GM19463 (cell line): ENCODE measurements around the gene TRPC4.

ENCODE experiments used
- ATAC-seq: cut with Tn5 transposase; IDR thresholded peaks from one replicate; pipeline ENCODE4 v1.9.1; 2021; ENCODE audit warnings: mild to moderate bottlenecking, moderate library complexity; ENCODE audit not compliant: unreplicated experiment

The TRPC4 gene

DNA sequence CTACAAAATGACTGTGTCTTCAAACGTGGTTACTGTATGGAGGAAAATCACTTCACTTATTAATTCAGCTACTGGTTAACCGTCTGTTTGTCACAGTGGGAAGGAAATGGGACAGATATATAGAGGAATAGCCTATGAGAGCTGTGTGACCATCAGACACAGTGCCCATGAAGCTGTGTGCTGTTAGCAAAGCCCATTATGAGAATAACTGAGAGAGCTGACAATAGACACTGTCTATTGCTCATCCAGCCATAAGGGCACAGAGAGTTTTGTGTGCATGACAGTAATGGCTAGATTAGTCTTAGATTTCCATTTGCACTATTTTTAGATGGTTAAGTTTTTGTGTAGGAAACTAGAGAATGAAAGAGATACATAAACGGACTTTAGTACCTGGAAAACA, 206.9 kb downstream of the TRPC4 start:
- no peak for ATAC-seq

GRCh38 chr13:37657956-37658355, 211.6 kb downstream of the TRPC4 start:
- no peak for ATAC-seq

DNA sequence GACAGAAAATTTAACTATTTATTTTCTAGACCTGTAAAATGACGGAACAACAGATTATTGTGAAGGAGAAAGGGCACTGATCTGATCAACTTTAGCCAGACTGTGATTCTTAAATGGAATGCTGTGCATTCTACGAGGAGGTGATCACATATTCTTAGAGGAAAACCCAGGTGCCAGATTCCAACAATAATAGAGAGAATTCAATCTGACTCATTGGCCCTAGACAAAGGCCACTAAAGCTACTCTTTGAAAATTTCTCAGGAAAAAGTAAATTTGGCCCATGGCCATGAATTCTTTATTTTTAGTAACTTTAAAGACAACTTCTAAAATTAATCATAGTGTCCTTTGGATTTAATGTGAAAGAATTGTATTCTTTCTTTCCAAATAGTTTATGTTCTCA, 212.4 kb downstream of the TRPC4 start:
- ATAC-seq: no peak

DNA sequence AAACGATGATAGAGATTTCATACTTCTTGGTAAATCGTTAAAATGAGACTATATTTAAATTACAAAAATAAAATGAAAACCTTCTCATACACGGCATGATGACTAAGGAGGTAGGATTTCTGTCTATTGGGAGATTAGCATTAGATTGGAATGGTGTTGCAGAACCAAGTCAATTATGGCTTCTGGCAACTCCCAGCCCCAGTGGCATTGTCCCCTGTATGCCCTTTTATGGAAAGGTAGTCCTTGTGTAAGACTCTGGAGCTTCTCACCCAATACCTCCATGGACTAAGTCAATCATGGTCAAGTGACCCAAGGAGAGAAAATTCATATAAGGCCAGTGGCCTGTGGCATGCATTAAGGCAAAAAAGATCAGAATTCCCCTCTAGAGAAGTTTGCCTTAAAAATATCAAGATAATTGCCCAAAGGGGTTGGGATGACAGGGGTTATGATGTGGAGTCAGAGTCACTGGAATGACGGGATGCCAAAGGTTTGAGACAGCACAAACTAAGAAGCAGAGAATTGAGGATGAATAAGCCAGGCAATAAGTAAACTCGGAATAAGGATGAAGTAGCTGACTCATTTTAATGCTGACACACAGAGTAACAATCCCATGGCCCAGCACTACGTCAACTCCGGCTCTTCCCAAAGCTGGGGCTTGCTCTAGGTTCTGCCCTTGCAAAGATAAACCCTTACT, 213.2 kb downstream of the TRPC4 start:
- no peak for ATAC-seq

- ATAC-seq: no peak
Measured at GRCh38 chr13:37652596-37652995, 217.0 kb downstream of the TRPC4 start.

DNA sequence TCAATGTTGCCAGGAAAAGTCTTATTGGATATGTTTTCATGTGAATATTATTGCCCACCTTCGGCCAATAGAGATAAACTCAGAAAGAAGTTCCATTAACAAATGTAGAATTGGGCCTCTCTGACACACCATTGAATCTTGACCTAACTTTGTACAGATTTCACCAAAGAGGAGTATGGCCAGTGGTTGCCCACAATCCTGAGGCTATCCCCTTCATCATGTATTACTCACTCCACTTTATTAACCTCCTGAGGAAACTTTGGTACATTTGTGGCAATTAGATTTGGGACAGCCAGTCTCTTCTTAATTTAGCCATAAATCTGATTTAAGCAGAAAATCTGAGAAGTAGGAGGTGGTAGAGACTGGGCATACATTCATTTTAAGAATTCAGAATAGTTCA, 217.7 kb downstream of the TRPC4 start:
- no peak for ATAC-seq

DNA sequence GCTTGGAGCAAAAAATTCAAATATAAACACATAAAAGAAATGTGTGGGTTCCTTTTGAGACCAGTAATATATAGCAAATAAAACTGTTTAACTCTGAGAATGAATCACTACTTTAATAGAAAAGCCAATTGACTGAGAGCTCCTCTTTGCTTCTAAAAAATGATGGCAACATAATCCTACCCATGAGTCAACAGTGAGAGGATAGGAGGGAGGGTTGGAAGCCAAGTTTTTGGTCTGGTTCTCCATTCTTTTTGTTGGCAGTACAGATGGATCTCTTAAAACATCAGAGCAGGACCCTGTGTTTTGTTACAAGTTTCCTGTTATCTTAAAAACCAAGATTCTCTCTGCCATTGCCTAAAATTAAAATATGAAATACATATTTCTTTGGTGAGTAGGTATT, 221.0 kb downstream of the TRPC4 start:
- no peak for ATAC-seq

GRCh38 chr13:37647031-37647650, 222.4 kb downstream of the TRPC4 start:
- no peak for ATAC-seq

GRCh38 chr13:37646531-37646930, 223.0 kb downstream of the TRPC4 start:
- ATAC-seq: no peak

DNA sequence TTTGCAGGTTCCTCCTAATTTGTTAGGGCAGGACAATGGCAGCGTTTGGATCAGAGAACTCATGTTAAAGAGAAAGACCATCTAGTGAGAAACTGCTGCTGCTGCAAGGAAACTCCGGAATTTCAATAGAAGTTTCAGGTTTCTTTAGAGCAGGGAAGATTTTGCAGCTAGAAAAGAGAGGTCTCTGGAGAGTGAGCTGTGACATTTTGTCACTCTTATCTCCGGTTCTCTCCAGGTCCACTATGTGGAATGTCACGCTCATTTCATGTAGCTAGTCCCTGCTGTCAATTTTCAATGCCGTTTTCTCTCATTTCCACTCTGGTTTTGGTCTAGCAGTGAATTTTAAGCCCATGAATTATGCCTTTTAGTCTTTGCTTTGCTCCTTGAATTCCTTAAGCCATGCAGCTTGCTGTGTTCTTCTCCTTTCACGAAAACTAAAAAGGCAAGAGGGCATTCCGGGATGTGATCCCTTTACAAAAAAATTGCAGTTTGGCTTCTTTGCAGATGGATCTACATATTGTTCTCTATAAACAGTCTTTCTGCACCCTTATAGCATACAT, 224.3 kb downstream of the TRPC4 start:
- no peak for ATAC-seq

GRCh38 chr13:37641391-37641790, 228.2 kb downstream of the TRPC4 start:
- no peak for ATAC-seq

DNA sequence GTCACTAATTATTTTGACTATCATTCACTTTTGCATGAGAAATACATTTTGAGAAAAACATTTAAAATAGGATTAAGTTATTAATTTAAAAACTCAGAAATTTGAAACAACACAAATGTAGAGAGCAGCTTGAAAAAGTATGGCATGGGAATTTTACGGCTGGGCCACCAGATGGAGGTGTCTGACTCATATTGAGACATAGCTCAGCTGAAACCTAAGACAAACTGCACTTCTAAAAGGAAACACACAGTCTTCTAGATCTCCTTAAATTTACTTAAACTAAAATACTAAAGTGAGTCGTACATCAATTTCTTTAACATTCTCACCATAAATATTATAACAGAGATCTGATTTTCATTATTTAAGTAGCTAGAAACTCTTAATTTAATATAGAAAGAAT, 229.1 kb downstream of the TRPC4 start:
- ATAC-seq: no peak

DNA sequence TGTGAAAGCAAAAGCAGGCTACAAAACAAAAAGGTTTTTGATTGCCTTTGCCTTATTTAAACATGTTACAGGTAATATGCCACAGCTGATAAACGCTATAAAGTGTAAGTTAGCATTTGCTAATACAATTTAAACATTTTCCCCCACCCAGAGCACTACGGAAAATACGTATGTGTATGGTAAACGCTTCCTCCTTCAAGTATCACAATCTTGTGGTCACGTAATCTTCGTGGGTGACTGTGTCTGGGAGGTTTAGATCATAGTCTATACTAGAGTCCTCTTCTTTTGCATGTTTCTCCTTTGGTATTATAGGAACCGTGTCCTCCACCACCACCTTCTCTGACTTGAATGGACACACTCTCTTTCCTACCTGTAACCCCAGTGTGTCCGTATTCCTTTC, 232.9 kb downstream of the TRPC4 start:
- ATAC-seq: no peak

GRCh38 chr13:37632294-37632693, 237.3 kb downstream of the TRPC4 start:
- no peak for ATAC-seq

DNA sequence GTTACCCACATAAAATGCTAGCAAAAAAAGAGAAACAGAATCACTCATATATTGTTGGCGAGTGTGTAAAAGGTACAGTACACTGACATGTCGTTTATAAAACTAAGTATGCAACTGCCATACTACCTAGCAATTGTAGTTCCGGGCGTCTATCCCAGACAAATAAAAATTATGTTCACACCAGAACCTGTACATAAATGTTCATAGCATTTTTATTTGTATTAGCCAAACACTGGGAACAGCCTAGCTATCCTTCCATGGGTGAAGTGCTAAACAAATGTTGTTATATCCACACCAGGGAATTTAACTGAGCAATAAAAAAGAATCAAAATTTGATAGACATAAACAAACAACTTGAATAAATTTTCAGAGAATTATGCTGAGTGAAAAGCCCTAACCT, 242.1 kb downstream of the TRPC4 start:
- ATAC-seq: no peak

DNA sequence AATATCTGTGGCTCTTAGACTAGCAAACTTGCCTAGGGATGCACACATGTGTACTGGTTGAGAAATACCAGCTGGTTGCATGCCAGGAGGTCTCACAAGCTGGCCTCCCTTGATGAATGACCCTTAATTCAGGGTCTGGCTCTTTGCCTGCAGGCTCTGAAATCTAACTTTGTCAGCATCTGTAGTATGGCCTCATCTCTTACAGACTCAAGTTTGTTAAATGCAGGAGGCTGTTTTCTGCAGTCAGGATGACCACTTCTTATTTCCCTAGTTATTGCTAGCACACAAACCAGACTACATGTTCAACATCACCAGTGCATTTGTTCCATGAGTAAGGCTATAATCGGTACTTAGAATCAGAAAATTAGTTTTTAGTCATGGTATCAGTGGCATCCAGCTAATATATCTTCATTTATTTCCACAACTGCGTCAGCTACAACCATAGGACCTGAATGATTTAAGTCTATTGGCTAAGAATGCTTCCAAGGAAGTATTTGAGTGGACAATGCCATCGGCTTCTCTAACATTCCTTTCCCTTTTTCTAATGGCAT, 247.7 kb downstream of the TRPC4 start:
- no peak for ATAC-seq

DNA sequence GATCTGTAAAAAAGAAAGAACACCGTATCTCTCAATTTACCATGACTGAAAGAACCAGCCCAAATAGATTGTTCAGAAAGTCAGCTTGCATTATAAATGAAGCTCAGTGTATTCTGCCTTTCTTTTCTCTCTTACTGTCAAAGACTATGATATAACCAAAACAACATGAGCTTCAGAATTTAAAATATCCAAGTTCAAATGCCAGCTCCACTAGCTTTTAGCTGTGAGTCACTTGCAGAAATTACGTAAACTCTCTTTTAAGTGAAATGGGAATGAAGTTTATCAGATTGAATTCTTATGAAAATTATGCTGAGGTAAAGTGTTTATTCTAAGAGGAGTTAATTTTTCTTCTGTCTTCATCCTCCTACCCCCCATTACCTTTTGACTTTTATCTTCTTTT, 251.0 kb downstream of the TRPC4 start:
- ATAC-seq: no peak

GRCh38 chr13:37617173-37617572, 252.4 kb downstream of the TRPC4 start:
- ATAC-seq: no peak

- ATAC-seq: no peak
Measured at GRCh38 chr13:37616131-37616530, 253.4 kb downstream of the TRPC4 start.

GRCh38 chr13:37615276-37615675, 254.3 kb downstream of the TRPC4 start:
- ATAC-seq: no peak

DNA sequence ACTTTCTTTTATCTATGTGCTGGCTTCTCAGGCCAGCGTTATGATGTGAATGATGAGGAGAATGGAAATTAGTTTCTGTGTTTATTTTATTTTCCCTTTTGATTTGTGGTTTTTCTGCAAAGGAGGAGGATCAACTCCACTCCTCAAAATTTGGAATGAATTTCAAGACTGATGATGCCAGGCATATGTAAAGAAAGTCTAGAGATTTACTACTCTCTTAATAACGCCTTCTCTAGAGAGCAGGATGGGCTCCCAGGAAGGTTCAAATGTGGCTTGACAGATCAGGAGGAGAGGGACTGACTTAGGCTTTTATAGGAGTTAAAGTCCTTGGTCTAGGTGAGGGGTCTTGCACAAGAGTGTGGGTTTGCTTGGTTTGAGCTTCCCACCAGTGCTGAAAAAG, 255.9 kb downstream of the TRPC4 start:
- no peak for ATAC-seq

DNA sequence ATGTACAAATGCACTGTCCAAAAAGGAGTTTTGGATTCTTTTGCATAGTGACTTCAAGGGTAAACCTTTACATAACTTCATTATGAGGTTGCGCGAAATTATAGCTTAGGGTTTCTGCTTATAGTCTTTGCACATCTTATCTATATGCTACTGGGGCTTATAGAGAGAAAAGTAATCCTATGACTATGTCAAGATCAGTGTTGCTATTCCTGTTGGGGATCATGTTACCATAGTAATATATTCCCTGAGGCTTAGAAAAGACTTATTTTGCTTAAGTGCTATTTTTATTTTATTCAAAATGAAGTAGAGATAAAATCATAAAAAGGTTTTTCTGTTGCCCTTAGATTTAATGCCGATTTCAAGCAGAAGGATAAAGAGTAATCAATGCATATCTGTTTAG, 256.3 kb downstream of the TRPC4 start:
- no peak for ATAC-seq
